ENCODE data around the gene TMEM106C. TPM values are rescaled to one million over a fixed set of nuclear protein-coding genes. Genes with fewer than 3 reads are reported as not detected.

TMEM106C gene
- total RNA-seq, 4 donors from 2014 or later: 52.9 to 112 (median 79.1) TPM

Other genes with a start within 250 kb of the TMEM106C start
- gene ENDOU, start 238.1 kb upstream of the TMEM106C start, total RNA-seq: 1 to 10 TPM in 3 of 4 donors, under 1 TPM in 1; 0.11 to 1.9 (median 1.2) TPM
- gene RAPGEF3, start 204.7 kb upstream of the TMEM106C start, total RNA-seq: 100 to 1,000 TPM in 2 of 4 donors, 10 to 100 TPM in 2; 87.3 to 178 (median 125) TPM
- gene SLC48A1, start 190.4 kb upstream of the TMEM106C start, total RNA-seq: 100 to 1,000 TPM in 3 of 4 donors, 10 to 100 TPM in 1; 59.3 to 276 (median 187) TPM
- 10 to 100 TPM; 44.5 to 61.9 (median 52.6) TPM for gene HDAC7, start 143.7 kb upstream of the TMEM106C start, total RNA-seq
- gene VDR, start 58.6 kb upstream of the TMEM106C start, total RNA-seq: 1 to 10 TPM; 3.5 to 5.2 (median 3.9) TPM
- gene COL2A1, start 40.9 kb downstream of the TMEM106C start, total RNA-seq: not detected
- 10 to 100 TPM; 20.6 to 58.8 (median 24.5) TPM for gene SENP1, start 142.5 kb downstream of the TMEM106C start, total RNA-seq
- 10 to 100 TPM; 36.1 to 66.7 (median 49.2) TPM for gene PFKM, start 155.8 kb downstream of the TMEM106C start, total RNA-seq
- gene ASB8, start 193.9 kb downstream of the TMEM106C start, total RNA-seq: 10 to 100 TPM; 28.9 to 70.6 (median 33.4) TPM
- under 1 TPM in 2 of 4 donors, not detected in 2; 0.44 to 0.54 TPM for gene CCDC184, start 220.0 kb downstream of the TMEM106C start, total RNA-seq
- gene OR10AD1, start 239.7 kb downstream of the TMEM106C start, total RNA-seq: not detected

Data from thyroid gland (tissue), 4 donors.